Astrocyte of the hippocampus (primary cell): ENCODE data around the gene RBM20.

ENCODE experiments used
- DNase-seq: peaks from one replicate; pipeline ENCODE4 v3.0.0; 2011; ENCODE audit warnings: low read depth, low spot score

RBM20 gene

DNA sequence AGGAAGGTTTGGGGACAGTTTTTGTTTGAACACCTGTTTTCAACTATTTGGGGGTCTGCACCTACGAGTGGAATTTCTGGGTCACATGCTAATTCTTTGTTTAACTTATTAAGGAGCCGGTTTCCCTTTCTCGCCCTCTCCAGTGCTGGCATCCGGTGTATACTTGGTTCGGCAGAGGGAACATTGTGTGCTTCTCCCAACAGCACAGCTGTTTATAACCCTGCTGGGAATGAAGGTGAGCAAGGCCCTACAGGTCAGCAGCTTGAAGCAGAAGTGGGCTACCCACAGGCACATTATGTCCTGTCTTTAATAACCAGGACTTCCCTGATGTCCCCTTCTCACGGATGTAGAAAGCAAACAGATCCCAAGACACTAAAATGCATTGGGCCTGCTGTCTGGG is 140.1 kb downstream of the RBM20 start:
- DNase-seq: no peak

DNA sequence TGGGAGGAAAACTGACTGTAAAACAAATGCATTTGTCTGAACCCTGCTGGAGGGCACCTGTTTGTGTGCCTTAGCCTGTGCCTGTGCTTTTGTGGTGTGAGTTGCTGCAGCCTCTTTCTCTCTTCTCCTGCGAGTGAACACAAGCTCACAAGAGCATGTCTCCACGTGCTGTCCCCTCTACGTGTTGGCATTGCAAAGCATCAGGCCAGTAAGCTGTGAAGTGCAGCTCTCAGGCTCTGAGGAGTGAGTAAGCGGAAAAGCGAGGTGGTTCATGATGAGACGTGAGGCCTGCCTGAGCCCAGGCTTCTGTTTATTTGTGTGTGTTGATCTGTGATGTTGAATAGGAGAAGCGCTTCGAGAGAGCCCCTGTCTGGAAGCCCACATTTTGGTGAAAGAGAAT is 142.0 kb downstream of the RBM20 start:
- peak; percentile 39 for DNase-seq

DNA sequence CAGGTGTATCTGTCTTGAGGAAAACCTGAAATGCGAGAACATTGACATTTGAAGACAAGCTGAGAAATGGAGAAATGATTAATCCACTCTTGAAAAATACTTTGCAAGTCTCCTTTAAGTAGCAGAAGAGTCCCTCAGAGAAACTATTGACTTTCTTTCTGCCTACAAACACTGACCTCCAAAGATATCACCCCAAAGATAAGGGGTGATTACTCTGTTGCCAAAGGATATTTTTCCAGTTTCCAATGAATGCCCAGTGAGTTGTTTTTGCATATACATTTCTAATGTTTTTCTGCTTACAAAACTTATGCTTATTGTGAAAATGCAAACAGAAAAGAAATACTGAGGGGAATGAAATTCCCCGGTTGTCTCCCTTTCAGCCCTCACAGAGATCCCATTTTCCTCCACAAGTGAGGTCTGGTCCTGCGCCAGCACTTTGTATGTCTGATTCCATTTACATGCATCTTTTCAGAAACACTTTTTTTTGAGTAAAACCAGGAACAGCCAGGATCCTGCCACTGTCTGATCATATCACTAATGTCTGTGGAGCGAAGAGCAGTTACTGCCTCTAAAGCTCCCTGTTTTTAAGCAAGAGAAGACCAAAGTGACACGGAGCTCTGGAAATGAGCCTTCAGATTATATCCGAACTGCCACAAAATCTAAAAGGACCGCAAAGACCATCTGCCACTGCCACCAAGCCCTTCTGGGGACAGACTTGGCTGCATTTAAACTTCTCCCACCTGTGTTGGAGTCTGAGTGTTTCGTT is 144.7 kb downstream of the RBM20 start:
- DNase-seq: no peak

DNA sequence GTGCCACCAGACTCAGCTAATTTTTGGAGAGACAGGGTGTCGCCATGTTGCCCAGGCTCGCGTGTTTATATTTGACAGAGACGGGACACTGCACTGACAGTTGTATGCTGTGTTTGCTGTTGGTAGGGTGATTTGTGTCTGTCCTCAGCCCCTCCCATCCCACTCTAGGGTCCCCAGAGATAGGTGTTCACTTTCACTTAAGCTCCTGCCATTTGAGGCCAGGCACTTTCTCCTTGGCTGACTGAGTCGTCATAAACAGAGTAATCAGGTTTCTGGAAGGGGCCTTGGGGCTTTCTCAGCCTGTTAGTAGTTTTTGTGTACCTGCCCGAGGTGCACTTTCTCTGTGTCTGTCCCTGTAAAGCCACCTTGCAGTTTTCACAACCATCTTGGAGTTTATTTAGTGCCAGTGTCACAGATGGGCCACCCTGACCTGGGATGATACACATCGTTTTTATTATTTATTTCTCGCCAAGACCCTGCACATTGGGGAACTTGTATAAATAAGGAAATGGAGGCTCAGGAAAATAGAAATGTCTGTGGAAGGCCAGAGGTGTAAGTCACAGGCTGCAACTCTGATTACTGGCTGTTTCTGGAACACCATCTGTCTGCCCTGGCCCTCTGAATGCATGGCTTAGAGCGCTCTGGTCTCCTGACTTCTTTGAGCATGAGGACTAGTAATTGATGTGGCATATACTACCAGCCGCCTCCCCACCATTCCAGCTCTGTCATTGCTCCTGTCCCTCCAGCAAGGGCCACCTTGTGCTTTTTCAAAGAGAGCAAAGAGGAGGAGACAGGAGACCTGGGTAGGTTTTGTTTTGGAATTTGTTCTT is 145.7 kb downstream of the RBM20 start:
- DNase-seq: no peak

DNA sequence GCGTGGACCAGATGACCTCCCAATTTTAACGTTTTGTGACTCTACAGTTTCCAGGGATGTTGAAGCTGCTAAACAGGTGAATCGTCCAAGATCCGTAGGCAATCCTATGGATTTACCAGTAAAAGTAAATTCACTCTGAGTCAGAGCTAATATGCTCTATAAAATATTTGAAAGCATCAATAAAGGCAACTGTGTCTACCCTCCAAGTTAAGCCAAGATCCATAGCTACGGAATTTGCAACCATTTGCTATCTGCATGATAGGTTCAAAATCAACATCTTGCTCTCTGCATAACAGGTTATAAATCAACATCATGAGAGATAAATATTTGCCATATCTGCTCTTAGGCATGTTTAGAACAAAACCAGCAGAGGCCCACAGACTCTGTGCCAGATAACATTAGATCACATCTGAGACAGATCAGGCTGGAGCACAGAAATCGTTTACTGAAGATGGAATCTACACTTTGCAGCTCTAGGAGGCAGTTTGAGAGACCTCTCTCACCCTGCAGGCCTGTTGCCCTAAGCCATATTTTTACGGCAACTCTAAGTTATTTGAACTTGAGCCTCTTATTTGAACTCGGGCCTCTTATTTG is 146.9 kb downstream of the RBM20 start:
- DNase-seq: no peak

DNA sequence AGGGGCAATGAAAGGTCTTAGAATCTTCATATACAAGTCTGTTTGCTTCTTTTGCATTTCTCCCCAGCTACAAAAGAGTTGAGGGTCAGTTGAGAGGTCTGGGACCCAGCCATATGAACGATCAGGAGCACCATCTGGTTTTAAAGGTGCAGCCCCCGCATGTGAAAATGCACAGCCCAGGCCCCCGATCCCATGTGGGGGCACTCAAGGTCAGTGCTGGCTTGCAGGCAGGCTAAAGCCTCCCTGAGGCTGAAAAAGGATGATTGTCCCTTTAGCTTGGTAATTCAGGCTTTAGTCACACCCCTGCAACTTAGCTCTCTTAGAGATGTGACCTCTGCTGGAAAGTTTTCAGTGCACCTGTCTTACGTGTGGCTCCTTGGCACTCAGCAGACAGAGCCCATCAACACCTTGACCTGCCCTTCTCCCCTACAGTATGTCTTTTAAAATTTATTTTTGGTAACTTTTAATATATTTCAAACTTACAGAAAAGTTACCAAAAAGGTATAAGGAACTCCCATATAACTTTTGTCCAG is 147.5 kb downstream of the RBM20 start:
- no peak for DNase-seq

DNA sequence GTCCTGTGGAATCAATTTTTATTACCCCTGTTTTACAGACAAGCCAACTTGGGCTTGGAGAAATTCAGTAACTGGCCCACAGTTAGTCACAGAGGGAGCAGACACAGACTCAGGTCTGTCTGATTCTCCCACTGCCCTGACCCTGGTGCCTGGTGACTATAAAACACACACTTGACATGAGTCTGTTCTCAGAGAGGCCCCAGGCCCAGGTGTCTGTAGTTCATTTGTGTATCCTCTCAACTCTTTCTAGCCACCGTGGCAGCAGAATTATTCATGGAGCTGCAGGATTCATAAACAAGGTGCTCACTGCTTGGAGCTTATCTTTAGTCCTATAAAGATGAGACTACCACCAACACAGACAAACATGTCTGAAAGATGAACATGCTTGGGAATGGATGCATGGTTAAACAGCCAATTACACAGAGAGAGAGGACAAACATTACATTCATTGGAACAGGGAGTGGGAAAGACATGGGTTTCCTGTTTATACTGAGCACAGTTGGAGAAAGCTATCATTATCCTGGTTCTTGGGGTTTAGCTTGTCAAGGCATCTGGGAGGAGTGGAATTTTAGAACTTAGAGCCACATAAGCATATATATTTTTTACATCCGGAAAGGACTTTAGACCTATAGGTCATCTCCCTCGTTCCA is 148.5 kb downstream of the RBM20 start:
- no peak for DNase-seq

DNA sequence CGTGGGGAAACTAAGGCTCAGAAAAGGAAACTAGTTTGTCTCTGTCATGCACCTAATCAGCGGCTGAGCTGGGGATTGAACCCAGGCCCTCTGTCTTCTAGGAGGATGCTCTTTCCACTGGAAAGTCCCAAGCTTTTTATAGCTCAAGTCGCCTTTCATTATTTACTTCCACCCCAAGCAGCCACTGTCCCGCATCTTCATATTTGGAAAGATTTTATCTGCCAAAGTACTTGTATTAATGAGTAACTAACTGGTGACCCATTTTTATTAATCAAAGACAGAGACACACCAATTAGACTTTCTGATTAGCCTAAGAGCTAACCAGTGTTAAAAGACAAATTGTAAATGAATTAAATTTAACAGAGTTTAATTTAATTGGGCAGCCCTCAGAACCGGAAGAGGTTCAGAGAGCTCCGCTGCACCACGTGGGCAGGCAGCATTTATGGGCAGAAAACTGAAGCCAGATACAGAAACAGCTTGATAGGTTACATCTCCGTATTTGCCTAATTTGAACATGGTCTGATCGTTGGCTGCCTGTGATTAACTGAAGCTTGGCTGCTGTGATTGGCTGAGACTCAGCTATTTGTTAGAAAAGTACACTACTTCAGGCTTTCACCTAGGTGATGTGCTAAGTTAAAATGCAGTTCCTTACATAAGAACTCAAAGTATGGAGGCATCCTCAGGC is 149.1 kb downstream of the RBM20 start:
- peak; percentile 22 for DNase-seq

DNA sequence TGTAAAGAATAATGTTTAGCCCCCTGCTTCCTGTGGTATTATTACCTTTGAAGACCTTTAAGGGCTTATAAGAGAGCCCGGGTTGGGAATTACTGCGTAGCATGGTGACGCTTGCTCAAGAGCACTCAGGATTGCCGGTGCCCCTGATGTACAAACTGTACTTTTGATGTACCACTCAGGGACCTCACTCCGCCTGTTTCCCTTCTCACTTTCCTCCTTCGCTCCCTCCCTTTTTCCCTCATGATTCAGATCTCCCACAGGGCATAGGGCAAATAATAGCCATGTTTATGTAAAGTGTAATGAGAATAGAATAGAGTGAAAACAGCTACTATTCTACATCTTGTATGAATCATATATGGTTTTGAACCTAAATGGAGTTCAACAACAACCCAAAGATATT is 149.8 kb downstream of the RBM20 start:
- no peak for DNase-seq

DNA sequence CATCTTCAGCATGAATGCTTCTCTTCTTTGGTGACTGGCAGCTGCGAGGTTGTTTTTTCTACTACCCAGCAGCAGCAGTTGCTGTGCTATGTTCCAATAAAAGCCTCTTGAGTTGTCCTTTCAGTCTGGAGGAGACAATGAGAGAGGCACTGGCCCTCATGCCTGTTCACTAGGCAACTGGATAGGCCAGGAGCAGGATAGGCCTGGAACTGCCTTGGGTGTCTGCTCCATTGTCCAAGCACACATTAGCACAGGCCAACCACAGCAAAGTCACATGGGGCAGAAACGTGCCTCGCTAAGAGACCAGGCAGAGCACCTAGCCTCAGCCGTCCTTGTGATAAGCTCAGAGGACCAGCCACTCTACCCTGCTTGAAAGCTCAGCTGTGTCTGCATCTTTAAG is 150.7 kb downstream of the RBM20 start:
- peak; percentile 42 for DNase-seq

DNA sequence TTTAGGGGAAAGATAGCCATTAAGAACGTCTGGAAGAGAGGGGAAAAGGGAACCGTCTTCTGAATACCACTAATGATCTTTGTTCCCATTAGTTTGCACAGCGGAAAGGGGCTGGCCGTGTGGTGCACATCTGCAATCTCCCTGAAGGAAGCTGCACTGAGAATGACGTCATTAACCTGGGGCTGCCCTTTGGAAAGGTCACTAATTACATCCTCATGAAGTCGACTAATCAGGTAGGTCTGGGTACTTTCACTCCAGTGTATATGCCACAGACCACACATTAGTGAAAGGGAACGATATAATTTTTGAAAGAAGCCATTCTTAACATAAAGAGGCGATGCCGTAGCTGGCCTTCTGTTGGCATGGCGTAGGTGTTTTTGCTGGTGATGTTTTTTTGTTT is 153.3 kb downstream of the RBM20 start:
- no peak for DNase-seq

DNA sequence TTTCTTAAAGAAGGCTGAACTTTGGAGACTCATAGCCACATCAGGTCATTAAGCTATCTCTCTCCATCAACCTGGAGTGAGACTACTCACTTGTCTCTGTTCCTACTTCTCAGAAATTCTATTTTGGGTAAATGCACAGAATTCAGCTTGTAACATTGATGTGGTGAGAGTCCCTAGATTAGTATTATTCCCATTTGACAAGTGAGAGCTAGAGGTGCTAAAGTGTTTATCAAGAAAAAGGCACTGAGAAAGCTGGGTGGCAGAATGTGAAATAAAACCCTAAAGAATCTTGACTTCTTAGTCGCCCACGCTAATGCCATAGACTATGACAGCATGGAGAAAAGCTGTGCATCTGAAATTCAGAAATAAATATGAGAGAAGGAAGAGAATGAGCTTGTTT is 154.2 kb downstream of the RBM20 start:
- DNase-seq: no peak

DNA sequence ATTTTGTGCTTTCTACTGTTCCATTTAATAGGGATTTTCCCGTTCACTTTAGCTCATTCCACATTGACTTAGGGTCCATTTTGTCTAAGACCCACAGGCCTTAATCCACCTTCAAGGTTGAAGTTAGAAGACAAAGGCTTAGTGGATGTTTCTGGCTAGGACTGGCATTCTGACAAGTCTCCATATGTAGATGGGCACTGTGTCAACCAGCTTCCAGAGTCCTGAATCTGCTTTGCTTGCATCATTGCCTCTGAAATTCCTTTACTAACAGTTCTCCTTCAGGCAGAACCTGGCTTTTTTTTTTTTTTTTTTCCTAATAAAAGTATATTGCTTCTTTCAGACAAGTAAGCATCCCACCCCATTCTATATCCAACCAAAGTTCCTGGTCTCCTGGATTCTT is 158.0 kb downstream of the RBM20 start:
- peak; percentile 81 for DNase-seq

DNA sequence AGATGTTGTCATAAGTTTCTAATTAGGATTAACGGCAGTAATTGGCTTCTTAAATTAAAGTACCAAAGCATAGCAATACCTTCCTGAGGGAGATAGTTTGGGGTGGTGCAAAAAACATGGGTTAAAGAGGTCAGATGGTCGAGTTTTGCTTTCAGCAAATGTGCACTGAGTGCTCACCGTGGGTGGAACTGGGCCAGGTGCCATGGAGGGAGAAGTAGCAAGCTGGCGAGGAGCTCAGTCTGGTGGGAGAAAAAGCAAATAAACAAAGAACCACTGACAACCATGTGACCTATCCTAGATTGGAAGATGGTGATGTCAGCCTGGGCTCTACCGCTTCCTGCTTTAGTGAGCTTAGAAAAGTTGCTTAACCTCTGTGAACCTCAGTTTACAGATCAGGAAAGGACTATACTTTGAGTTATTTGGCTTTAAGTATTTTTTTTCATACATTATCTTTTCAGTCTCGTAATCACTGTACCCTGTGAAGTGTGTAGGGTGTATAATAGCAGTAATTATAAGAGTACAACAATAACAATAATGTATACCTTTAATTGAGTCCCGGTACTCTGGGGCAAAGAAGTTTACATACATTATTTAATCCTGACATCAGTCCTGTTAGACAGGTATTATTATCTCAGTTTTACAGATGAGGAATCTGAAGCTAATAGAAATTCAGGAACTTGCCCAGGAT is 158.6 kb downstream of the RBM20 start:
- peak; percentile 93 for DNase-seq

DNA sequence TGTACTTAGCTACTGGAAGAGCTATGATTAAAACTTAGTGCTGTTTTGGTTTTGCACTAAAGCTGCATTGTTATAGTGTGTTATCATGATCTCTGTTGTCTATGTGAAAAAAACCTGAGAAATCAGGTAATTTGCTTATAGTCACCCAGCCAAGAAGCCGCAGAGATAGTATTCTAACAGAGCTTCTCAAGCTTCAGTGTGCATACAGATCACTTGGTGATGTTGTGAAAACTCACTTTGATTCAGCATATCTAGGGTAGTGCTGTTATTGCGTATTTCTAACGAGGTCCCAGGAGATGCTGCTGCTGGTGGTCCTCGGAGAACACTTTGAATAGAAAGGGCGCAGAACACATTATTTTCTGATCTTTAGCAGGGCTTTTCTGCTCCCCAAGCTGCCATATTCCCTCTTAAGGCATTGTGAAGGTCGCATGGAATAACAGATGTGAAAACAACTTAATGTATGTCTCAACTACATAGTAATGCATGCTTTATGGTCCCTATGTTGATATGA is 159.2 kb downstream of the RBM20 start:
- no peak for DNase-seq

DNA sequence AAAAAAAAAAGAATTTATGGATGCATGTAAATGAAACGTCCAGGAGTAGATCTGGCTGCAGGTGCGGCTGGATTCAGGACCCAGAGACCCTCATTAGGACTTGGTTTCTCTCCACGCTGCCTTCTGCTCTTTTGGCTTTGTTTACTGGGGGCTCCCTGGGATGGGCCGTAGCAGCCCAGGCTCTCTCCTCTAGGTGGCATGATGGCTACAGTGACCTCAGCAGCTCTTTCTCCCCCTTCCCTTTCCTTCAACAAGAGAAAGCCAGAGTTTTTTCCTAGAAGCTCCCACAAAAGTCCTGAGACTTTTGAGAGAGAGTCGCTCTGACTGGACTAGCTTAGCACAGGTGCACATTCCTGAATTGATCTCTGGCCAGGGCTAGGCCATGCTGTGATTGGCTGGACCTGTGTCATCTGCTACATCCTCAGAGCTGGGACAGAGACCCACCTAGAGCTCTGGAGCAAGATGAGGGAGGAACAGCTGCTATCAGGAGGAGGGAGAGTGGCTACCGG is 159.7 kb downstream of the RBM20 start:
- peak; percentile 50 for DNase-seq

DNA sequence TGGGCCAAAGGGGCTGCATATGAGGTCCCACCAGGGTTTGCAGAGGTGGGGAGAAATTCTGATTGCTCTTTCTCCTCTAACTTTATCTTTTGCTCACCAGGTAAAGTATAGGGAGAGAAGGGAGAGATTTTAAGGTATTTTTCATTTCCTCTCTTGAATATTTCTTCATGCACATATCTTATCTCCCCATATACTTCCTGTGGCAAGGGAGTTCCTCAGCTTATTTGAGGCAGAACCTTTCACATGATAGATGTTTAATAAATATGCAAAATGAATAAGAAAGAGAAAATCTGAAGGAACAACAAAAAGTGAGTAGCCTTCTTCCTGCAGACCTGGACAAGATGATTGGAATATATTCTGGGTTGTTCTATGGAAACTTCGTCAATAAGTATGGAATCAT is 160.2 kb downstream of the RBM20 start:
- no peak for DNase-seq

DNA sequence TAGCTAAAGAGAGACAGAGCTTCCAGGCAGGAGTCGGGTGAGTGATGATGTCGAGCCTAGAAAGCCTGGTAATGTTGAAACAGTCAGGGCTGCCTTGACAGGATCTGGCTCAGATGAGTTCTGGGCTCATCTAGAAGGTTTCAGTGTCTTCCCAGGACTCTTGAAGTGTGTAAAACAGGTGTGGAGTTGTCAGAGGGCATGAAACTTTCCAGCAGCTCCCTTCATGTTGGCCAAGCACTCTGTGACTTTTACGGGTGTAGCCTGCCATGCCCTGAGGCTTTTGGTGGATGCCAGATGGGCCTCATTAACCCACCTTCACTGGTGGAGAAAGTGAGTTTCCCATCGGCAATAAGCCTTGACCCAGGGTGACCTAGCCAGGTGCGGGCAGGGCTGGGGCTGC is 161.2 kb downstream of the RBM20 start:
- no peak for DNase-seq

DNA sequence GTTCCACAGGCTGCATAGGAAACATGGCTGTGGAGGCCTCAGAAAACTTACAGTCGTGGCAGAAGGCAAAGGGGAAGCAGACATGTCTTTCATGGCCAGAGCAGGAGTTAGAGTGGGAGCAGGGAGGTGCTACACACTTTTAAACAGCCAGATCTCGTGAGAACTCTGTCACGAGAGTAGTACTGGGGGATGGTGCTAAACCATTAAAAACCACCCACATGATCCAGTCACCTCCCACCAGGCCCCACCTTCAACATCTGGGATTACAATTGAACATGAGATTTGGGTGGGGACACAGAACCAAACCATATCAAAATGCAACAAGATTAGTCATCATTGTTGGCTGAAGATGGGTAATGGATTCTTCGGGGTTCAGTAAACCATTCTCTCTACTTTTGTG is 162.2 kb downstream of the RBM20 start:
- no peak for DNase-seq

DNA sequence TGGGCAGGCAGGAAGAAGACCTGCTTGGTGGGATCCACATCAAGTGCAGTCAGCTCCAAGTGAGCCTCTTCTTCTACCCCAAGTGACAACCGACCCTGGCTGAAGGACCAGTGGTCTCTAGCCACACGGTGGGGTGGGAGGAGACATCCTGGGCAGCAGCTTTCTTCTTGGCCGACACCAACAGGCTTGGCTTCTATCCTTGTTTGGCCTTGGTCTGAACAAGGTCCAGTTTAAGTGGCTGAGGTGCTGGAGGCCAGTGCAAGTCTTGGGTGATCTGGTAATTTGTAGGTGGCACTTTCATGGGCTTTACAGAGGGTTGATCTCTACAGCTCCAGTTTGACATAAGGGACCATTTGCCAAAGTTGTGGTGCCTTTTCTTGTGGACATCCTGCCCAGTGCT is 164.0 kb downstream of the RBM20 start:
- no peak for DNase-seq
